Measurements from ENCODE around the gene NIM1K.

DNA sequence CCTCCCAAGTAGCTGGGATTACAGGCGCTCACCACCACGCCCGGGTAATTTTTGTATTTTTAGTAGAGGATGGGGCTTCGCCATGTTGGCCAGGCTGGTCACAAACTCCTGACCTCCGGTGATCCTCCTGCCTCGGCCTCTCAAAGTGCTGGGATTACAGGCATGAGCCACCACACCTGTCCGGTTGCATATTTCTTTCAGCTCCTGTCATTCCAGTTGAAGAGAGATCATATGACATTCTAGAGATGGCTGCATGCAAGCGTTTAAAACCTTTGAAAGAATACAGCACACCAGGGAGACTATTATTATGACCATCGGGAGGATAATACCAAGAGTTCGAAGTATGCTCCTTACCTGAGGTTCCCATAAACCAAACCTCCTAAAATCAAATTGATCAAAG, 9.6 kb upstream of the NIM1K start:
- TF ChIP-seq KAT7 (CRISPR knock-in tag; IDR thresholded peaks at IDR 0.05; ENCODE audit: borderline replicate concordance) (no peak), ELF4 (CRISPR knock-in tag; IDR thresholded peaks at IDR 0.05; ENCODE audit: low read depth) (no peak), CREB1 (CRISPR knock-in tag; IDR thresholded peaks at IDR 0.05) (no peak), CBFB (CRISPR knock-in tag; IDR thresholded peaks at IDR 0.05; ENCODE audit: low read depth) (no peak), TCF7 (CRISPR knock-in tag; IDR thresholded peaks at IDR 0.05; ENCODE audit: low read depth) (no peak), ETV6 (CRISPR knock-in tag; IDR thresholded peaks at IDR 0.05) (no peak), NR1H2 (CRISPR knock-in tag; IDR thresholded peaks at IDR 0.05) (no peak), ESRRA (CRISPR knock-in tag; IDR thresholded peaks at IDR 0.05; ENCODE audit: borderline replicate concordance) (no peak)
- TF ChIP-seq, protein P1, sequence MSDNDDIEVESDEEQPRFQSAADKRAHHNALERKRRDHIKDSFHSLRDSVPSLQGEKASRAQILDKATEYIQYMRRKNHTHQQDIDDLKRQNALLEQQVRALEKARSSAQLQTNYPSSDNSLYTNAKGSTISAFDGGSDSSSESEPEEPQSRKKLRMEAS (CRISPR knock-in tag; IDR thresholded peaks at IDR 0.05) = no peak
- TF ChIP-seq, protein P2, sequence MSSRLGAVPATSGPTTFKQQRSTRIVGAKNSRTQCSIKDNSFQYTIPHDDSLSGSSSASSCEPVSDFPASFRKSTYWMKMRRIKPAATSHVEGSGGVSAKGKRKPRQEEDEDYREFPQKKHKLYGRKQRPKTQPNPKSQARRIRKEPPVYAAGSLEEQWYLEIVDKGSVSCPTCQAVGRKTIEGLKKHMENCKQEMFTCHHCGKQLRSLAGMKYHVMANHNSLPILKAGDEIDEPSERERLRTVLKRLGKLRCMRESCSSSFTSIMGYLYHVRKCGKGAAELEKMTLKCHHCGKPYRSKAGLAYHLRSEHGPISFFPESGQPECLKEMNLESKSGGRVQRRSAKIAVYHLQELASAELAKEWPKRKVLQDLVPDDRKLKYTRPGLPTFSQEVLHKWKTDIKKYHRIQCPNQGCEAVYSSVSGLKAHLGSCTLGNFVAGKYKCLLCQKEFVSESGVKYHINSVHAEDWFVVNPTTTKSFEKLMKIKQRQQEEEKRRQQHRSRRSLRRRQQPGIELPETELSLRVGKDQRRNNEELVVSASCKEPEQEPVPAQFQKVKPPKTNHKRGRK (CRISPR knock-in tag; IDR thresholded peaks at IDR 0.05; ENCODE audit: borderline replicate concordance) = no peak
- TF ChIP-seq, protein P3, sequence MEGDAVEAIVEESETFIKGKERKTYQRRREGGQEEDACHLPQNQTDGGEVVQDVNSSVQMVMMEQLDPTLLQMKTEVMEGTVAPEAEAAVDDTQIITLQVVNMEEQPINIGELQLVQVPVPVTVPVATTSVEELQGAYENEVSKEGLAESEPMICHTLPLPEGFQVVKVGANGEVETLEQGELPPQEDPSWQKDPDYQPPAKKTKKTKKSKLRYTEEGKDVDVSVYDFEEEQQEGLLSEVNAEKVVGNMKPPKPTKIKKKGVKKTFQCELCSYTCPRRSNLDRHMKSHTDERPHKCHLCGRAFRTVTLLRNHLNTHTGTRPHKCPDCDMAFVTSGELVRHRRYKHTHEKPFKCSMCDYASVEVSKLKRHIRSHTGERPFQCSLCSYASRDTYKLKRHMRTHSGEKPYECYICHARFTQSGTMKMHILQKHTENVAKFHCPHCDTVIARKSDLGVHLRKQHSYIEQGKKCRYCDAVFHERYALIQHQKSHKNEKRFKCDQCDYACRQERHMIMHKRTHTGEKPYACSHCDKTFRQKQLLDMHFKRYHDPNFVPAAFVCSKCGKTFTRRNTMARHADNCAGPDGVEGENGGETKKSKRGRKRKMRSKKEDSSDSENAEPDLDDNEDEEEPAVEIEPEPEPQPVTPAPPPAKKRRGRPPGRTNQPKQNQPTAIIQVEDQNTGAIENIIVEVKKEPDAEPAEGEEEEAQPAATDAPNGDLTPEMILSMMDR (IDR thresholded peaks at IDR 0.05) = no peak
- TF ChIP-seq, protein P4, sequence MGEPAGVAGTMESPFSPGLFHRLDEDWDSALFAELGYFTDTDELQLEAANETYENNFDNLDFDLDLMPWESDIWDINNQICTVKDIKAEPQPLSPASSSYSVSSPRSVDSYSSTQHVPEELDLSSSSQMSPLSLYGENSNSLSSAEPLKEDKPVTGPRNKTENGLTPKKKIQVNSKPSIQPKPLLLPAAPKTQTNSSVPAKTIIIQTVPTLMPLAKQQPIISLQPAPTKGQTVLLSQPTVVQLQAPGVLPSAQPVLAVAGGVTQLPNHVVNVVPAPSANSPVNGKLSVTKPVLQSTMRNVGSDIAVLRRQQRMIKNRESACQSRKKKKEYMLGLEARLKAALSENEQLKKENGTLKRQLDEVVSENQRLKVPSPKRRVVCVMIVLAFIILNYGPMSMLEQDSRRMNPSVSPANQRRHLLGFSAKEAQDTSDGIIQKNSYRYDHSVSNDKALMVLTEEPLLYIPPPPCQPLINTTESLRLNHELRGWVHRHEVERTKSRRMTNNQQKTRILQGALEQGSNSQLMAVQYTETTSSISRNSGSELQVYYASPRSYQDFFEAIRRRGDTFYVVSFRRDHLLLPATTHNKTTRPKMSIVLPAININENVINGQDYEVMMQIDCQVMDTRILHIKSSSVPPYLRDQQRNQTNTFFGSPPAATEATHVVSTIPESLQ (CRISPR knock-in tag; IDR thresholded peaks at IDR 0.05) = no peak
- TF ChIP-seq, protein P5, sequence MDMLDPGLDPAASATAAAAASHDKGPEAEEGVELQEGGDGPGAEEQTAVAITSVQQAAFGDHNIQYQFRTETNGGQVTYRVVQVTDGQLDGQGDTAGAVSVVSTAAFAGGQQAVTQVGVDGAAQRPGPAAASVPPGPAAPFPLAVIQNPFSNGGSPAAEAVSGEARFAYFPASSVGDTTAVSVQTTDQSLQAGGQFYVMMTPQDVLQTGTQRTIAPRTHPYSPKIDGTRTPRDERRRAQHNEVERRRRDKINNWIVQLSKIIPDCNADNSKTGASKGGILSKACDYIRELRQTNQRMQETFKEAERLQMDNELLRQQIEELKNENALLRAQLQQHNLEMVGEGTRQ (CRISPR knock-in tag; IDR thresholded peaks at IDR 0.05) = no peak
- TF ChIP-seq, protein P6, sequence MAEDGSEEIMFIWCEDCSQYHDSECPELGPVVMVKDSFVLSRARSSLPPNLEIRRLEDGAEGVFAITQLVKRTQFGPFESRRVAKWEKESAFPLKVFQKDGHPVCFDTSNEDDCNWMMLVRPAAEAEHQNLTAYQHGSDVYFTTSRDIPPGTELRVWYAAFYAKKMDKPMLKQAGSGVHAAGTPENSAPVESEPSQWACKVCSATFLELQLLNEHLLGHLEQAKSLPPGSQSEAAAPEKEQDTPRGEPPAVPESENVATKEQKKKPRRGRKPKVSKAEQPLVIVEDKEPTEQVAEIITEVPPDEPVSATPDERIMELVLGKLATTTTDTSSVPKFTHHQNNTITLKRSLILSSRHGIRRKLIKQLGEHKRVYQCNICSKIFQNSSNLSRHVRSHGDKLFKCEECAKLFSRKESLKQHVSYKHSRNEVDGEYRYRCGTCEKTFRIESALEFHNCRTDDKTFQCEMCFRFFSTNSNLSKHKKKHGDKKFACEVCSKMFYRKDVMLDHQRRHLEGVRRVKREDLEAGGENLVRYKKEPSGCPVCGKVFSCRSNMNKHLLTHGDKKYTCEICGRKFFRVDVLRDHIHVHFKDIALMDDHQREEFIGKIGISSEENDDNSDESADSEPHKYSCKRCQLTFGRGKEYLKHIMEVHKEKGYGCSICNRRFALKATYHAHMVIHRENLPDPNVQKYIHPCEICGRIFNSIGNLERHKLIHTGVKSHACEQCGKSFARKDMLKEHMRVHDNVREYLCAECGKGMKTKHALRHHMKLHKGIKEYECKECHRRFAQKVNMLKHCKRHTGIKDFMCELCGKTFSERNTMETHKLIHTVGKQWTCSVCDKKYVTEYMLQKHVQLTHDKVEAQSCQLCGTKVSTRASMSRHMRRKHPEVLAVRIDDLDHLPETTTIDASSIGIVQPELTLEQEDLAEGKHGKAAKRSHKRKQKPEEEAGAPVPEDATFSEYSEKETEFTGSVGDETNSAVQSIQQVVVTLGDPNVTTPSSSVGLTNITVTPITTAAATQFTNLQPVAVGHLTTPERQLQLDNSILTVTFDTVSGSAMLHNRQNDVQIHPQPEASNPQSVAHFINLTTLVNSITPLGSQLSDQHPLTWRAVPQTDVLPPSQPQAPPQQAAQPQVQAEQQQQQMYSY (CRISPR knock-in tag; IDR thresholded peaks at IDR 0.05) = no peak
